ENCODE results near the gene MUC5B.
A peak's percentile ranks its signal among the peaks of the same experiment; 100 is the strongest.
"Not testable (repeated sequence)": the region's sequence is repeated elsewhere in the genome, so short reads cannot be mapped to it uniquely, and the experiment has no call there.

The MUC5B gene

DNA sequence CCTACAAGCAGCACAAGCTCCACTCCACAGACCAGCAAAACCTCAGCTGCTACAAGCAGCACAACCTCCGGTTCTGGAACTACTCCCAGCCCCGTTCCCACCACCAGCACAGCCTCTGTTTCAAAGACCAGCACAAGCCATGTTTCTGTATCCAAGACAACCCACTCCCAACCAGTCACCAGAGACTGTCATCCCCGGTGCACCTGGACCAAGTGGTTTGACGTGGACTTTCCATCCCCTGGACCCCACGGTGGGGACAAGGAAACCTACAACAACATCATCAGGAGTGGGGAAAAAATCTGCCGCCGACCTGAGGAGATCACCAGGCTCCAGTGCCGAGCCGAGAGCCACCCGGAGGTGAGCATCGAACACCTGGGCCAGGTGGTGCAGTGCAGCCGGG, 33.0 kb upstream of the MUC5B start:
- DNase-seq (ENCODE audit: low spot score): not testable (repeated sequence)

DNA sequence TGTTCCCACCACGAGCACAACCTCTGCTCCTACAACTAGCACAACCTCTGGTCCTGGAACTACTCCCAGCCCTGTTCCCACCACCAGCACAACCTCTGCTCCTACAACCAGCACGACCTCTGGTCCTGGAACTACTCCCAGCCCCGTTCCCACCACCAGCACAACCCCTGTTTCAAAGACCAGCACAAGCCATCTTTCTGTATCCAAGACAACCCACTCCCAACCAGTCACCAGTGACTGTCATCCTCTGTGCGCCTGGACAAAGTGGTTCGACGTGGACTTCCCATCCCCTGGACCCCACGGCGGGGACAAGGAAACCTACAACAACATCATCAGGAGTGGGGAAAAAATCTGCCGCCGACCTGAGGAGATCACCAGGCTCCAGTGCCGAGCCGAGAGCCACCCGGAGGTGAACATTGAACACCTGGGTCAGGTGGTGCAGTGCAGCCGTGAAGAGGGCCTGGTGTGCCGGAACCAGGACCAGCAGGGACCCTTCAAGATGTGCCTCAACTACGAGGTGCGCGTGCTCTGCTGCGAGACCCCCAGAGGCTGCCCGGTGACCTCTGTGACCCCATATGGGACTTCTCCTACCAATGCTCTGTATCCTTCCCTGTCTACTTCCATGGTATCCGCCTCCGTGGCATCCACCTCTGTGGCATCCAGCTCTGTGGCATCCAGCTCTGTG, 30.9 kb upstream of the MUC5B start:
- not testable (repeated sequence) for DNase-seq (ENCODE audit: low spot score)

DNA sequence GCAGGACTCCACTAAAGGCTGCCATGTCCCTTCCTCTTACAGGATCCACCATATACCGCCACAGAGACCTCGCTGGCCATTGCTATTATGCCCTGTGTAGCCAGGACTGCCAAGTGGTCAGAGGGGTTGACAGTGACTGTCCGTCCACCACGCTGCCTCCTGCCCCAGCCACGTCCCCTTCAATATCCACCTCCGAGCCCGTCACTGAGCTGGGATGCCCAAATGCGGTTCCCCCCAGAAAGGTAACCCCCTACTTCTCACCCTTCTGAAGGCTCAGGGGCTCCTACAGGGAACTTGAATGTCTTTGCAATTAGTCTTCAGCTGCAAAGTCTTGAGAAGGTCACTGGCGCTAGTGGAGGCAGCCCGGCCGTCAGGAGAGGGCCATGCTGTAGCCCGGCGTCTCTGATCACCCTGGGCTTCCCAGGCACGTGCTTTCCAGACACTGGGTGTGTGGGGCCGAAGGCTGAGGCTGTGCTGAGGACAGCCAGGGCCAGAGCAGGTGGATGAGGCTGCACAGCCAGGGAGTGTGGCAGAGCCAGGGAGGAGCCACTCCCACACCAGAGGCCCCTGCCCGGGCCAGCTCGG, 30.0 kb upstream of the MUC5B start:
- DNase-seq (ENCODE audit: low spot score): no peak

GRCh38 chr11:1193326-1194230, 29.3 kb upstream of the MUC5B start:
- DNase-seq (ENCODE audit: low spot score): no peak

DNA sequence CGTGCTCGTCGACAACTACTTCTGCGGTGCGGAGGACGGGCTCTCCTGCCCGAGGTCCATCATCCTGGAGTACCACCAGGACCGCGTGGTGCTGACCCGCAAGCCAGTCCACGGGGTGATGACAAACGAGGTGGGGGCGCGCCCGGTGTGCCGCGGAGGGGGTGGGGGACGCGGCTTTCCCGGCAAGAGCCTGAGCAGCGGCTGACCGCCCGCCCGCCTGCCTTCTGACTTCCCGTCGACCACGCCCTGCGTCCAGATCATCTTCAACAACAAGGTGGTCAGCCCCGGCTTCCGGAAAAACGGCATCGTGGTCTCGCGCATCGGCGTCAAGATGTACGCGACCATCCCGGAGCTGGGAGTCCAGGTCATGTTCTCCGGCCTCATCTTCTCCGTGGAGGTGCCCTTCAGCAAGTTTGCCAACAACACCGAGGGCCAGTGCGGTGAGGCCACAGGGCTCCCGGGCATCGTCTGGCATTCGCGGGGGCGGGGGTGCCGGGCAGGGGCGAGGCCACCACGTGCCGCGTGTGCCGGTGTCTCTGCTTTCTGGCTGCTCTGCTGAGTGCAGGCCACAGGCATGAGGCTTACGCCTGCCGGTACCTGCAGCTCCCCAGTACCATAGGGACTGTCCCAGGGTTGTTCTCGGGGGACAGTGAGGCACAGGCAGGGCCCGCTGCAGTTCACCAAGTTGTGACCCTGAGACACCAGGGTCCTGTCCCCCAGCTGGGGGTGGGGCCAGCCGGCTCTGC, 28.5 kb upstream of the MUC5B start:
- DNase-seq (ENCODE audit: low spot score): no peak

- no peak for DNase-seq (ENCODE audit: low spot score)
These were observed 27.7 kb upstream of the MUC5B start for GRCh38 chr11:1194977-1195681.

DNA sequence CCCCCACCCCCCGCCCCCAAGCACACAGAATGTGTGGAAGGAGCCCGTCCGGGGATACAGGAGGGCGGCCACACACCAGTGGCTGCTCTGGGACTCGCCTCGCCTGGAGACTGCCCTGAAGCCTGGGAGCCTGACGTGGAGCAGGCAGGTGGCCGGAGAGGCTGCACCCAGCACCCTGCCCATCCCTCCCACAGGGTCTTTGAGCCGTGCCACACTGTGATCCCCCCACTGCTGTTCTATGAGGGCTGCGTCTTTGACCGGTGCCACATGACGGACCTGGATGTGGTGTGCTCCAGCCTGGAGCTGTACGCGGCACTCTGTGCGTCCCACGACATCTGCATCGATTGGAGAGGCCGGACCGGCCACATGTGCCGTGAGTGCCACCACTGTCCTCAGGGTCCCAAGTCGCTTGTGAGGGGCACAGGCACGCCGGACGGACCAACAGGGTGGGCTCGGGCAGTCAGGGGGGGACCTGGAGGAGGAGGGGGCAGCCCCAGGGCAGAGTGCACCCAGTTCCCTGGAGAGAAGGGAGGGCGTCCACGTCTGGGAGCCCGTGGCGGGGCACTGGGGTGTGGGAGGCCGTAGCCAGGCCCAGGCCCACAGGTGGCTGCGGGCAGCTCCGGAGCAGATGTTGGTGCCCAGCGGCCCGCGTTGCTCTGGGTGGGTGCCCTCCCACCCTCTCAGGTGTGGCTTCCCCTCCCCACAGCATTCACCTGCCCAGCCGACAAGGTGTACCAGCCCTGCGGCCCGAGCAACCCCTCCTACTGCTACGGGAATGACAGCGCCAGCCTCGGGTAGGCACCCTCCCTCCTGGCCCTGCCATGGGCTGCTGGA, 27.0 kb upstream of the MUC5B start:
- DNase-seq (ENCODE audit: low spot score): no peak

GRCh38 chr11:1196516-1197391, 26.1 kb upstream of the MUC5B start:
- no peak for DNase-seq (ENCODE audit: low spot score)

DNA sequence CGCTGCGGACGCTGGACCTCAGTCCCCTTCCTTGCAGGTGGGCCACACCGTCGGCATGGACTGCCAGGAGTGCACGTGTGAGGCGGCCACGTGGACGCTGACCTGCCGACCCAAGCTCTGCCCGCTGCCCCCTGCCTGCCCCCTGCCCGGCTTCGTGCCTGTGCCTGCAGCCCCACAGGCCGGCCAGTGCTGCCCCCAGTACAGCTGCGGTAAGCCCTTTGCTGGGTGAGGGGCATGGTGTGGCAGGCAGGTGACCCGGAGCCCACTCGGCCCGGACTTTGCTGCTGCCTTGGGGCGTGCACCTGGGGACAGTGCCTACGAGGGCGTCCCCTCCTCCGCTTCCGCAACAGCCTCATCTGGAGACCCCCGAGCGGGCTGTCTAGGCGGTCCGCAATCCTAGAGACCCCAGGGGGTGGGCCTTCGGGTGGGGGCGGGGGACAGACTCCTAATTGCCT, 25.4 kb upstream of the MUC5B start:
- DNase-seq (ENCODE audit: low spot score): no peak

GRCh38 chr11:1197886-1198560, 24.8 kb upstream of the MUC5B start:
- DNase-seq (ENCODE audit: low spot score): no peak

GRCh38 chr11:1198561-1199240, 24.2 kb upstream of the MUC5B start:
- DNase-seq (ENCODE audit: low spot score): no peak

- no peak for DNase-seq (ENCODE audit: low spot score)
These were observed 23.6 kb upstream of the MUC5B start for GRCh38 chr11:1199241-1199750.

DNA sequence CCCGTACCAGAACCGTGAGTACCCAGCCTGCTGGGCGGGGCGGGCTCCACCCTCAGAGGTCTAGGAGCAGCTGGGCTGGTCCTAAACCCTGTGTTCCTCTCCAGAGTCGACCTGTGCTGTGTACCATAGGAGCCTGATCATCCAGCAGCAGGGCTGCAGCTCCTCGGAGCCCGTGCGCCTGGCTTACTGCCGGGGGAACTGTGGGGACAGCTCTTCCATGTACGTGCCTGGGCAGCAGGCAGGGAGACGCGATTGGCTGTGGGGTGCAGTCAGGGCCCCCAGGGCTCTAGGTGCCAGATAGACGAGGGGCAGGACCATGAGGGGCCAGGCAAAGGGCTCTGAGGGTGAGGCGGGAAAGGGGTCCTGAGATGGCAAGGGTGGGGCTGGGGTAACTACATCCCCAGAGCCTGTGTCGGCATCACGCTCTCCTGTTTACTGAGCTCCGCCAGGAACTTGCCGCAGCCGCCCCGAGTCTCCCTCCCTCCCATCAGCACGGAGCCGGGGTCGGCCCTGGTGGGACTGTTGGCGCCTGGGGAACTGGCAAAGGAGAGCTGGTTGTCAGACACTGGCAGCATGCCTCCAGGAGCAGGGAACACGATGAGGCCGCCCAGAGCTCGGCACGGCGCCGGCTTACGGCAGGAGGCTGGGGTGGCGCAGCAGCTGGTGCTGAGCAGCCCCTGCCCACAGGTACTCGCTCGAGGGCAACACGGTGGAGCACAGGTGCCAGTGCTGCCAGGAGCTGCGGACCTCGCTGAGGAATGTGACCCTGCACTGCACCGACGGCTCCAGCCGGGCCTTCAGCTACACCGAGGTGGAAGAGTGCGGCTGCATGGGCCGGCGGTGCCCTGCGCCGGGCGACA, 22.9 kb upstream of the MUC5B start:
- DNase-seq (ENCODE audit: low spot score): peak; percentile 13

DNA sequence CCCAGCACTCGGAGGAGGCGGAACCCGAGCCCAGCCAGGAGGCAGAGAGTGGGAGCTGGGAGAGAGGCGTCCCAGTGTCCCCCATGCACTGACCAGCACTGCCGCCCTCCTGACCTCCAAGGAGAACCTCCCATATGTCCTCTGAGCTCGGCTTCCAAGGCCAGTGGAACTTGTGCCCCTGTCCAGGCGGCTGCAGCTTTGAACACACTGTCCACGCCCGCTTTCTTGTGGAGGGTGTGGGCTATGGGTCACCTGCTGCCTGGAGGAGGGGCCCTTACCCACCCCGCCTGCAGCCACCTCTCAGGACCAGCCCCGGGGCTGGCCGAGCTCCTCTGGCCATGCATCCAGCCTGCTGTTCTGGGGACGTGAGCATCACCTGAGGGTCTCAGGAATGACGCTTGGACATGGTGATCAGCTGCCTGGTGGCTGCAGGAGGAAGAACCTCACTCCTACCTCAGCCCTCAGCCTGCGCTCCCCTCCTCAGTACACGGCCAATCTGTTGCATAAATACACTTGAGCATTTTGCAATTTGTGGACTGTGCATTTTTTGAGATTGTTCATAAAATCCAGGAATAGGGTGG, 22.2 kb upstream of the MUC5B start:
- no peak for DNase-seq (ENCODE audit: low spot score)

DNA sequence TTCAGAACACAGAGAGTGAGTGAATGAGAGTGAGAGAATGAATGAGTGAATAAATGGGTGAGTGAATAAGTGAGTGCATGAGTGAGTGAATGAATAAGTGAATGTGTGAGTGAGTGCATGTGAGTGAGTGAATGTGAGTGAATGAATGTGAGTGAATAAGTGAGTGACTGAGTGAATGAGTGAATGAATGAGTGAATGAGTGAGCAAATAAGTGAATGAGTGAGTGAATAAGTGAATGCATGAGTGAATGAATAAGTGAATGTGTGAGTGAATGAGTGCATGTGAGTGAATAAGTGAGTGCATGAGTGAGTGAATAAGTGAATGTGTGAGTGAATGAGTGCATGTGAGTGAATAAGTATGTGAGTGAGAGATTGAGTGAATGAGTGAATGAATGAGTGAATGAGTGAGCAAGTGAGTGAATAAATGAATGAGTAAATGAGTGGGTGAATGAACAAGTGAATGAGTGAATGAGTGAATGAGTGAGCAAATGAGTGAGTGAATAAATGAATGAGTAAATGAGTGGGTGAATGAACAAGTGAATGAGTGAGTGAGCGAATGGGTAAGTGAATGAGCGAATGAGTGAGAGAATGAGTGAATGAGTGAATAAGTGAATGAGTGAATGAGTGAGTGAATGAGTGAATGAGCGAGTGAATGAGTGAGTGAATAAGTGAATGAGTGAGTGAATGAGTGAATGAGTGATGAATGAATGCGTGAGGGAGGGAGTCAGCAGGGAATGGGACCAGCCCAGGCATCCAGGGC, 21.3 kb upstream of the MUC5B start:
- DNase-seq (ENCODE audit: low spot score): no peak

DNA sequence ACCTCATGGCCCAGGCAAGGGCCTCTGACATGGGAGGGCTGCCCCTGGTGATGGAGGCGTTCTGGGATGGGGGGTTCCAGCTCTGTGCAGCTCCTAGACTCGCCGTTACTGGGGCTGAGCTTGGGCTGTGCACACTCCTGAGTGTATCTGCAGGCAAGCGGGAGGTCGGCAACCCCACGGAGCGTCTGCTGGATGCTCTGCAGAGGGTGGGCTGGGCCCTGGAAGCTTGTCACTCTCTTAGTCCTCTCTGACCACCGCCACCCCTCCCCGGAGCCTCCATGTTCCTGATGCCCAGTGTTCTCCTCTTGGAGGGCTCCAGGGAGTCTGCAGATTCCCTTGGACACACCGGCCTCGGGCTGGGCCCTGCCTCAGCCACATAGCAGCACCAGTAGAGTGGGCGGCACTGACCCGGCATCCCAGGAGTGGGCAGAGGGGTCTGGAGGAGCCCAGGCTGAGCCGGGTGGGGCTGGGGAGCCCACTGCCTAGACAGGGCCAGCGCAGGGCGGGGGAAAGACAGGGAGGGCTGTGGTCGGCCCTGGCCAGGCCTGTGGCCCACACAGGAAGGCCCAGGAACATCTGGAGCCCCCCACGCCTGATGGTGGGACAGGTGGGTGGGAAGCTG, 20.6 kb upstream of the MUC5B start:
- peak; percentile 52 for DNase-seq (ENCODE audit: low spot score)
